ENCODE measurements around the gene LAPTM5. TPM values are rescaled to one million over a fixed set of nuclear protein-coding genes. Genes with fewer than 3 reads are reported as not detected.

The LAPTM5 gene
- total RNA-seq, 1 experiment from 2014 or later, result 0.15 TPM

DNA sequence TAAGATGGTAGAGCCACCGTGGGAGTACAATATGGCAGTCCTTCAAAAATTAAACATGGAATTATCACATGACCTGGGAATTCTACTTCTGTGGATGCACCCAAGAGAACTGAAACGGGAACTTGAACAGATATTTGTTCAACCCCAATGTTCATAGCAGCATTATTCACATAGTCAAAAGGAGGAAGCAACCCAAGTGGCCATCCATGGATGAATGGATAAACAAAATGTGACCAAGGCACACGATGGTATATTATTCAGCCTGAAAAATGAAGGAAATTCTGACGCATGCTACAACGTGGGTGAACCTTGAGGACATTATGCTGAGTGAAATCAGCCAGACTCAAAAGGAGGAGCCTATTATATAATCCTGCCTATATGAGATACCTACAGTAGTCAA is 22.8 kb upstream of the LAPTM5 start:
- no peaks in the 10 kb centered on the region for H3K9me3 Mint-ChIP-seq

More for the DNA sequence above, 22.8 kb upstream of the LAPTM5 start:
- Mint-ChIP-seq H3K27me3 (ENCODE audit: low read depth) (peaks cover 18% of the 10 kb centered on the region), H3K4me3 (no peak overlapping the region), H3K36me3 (ENCODE audit: insufficient read depth in 1 of 3, low read depth in 3 of 3) (no peaks in the 10 kb centered on the region), H3K4me1 (peaks cover 10 to 19% of the 10 kb centered on the region in 2 experiments), H3K27ac (no peak overlapping the region)
- H3K4me1 ChIP-seq (ENCODE audit: insufficient read depth, low read length), result no peaks in the 10 kb centered on the region
- no peak overlapping the region for H3K18ac ChIP-seq (ENCODE audit: insufficient read length, low read depth, low read length)
- H3K9ac ChIP-seq (ENCODE audit: extremely low read depth, insufficient read length, low read length), result no peak overlapping the region
- H3K79me2 ChIP-seq (ENCODE audit: insufficient read depth, low read length), result no peaks in the 10 kb centered on the region
- WGBS (ENCODE audit: extremely low coverage, insufficient read length, low lambda C conversion rate), result no CpG with 5 or more reads among the region's 5 CpGs
- no peak overlapping the region for H2BK15ac ChIP-seq (ENCODE audit: low read depth, low read length)
- no peak overlapping the region for H3K4me2 ChIP-seq (ENCODE audit: insufficient read depth, insufficient read length, low read length)
- no peaks in the 10 kb centered on the region; the same call in 1 of the 2 replicates for H3K27me3 ChIP-seq (ENCODE audit: insufficient read depth, low read length)
- no peak overlapping the region for H3K23ac ChIP-seq (ENCODE audit: insufficient read length, low read depth, low read length)
- no peak overlapping the region for H2AK5ac ChIP-seq (ENCODE audit: insufficient read length, low read length)
- H3K56ac ChIP-seq (ENCODE audit: insufficient read length, low read depth, low read length), result no peak overlapping the region
- no peak overlapping the region for H4K5ac ChIP-seq (ENCODE audit: insufficient read length, low read depth, low read length)
- H4K91ac ChIP-seq (ENCODE audit: insufficient read length, low read depth, low read length), result no peak overlapping the region
- H3K4ac ChIP-seq (ENCODE audit: low read depth, low read length), result no peak overlapping the region
- TF ChIP-seq, protein P1, sequence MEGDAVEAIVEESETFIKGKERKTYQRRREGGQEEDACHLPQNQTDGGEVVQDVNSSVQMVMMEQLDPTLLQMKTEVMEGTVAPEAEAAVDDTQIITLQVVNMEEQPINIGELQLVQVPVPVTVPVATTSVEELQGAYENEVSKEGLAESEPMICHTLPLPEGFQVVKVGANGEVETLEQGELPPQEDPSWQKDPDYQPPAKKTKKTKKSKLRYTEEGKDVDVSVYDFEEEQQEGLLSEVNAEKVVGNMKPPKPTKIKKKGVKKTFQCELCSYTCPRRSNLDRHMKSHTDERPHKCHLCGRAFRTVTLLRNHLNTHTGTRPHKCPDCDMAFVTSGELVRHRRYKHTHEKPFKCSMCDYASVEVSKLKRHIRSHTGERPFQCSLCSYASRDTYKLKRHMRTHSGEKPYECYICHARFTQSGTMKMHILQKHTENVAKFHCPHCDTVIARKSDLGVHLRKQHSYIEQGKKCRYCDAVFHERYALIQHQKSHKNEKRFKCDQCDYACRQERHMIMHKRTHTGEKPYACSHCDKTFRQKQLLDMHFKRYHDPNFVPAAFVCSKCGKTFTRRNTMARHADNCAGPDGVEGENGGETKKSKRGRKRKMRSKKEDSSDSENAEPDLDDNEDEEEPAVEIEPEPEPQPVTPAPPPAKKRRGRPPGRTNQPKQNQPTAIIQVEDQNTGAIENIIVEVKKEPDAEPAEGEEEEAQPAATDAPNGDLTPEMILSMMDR (conservative IDR thresholded peaks at IDR 0.05), result no peak
- no peaks in the 10 kb centered on the region for H3K9me3 ChIP-seq (ENCODE audit: control insufficient read depth, low read depth, low read length)
- no peak overlapping the region for H2AFZ ChIP-seq (ENCODE audit: low read length)
- H4K8ac ChIP-seq (replicated peaks; ENCODE audit: insufficient read length, low read depth, low read length), result no peak overlapping the region
- H2BK5ac ChIP-seq (ENCODE audit: insufficient read length, low read length), result no peak overlapping the region
- no peak overlapping the region for H3K27ac ChIP-seq (ENCODE audit: insufficient read length, low read depth, low read length)
- peaks cover 4% of the 10 kb centered on the region for H3K23me2 ChIP-seq (ENCODE audit: insufficient read length, low read depth, low read length, poor library complexity, severe bottlenecking)
- no peaks in the 10 kb centered on the region for H3K79me1 ChIP-seq (ENCODE audit: insufficient read depth, low read depth, low read length, poor library complexity, severe bottlenecking)
- no peak for DNase-seq
- no peak overlapping the region for H3K14ac ChIP-seq (ENCODE audit: insufficient read depth, low read length)
- H3T11ph ChIP-seq (ENCODE audit: low read length), result no peak overlapping the region
- H4K20me1 ChIP-seq (ENCODE audit: control insufficient read depth, insufficient read depth, insufficient read length), result no peaks in the 10 kb centered on the region
- no peak overlapping the region for H2BK120ac ChIP-seq (ENCODE audit: low read depth, low read length, poor library complexity, severe bottlenecking)
- H2BK20ac ChIP-seq (ENCODE audit: low read depth, low read length, poor library complexity, severe bottlenecking), result no peak overlapping the region
- H2BK12ac ChIP-seq (ENCODE audit: insufficient read length, low read depth, low read length), result no peak overlapping the region
